GM12864 (cell line): Measurements from ENCODE around the gene MPP1.
"Not testable (repeated sequence)": the region's sequence is repeated elsewhere in the genome, so short reads cannot be mapped to it uniquely, and the experiment has no call there.

Experiments used
- DNase-seq: peaks from one replicate; pipeline ENCODE4 v3.0.0-alpha.2; 2011; ENCODE audit warnings: low read depth
- H3K4me3 ChIP-seq: 2 replicates; pipeline ENCODE4 v1.5.1; 2011; ENCODE audit warnings: mild to moderate bottlenecking, low read depth, low read length, control low read depth
- CTCF ChIP-seq: IDR thresholded peaks from 2 replicates; pipeline ENCODE4 v1.5.1; 2011; ENCODE audit warnings: low read depth, mild to moderate bottlenecking, moderate library complexity, low read length, control low read depth, inconsistent platforms; ENCODE audit errors: missing control alignments

Gene MPP1

GRCh38 chrX:154829926-154830442 is 24.7 kb upstream of the MPP1 start:
- TF ChIP-seq CTCF = peak; percentile 6
- H3K4me3 ChIP-seq = no peak overlapping the region
- no peak for DNase-seq

DNA sequence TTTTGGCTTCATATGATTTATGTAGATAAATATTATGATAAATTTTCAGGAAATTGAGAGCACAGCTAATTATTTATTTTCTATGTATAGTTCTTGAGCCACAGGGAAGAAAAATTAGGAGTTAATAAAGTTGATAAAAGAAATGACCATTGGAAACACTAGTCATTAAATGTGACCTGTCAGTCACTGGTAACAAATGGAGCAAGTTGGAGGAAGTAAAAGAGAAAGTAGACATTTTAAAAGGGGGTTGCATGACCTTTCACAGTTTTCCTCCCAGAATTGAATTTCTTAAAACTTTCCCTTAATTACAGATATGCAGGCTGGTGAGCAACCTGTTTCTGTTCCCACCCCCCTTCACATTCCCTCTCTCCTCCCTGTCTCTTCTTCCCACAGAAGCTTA is 23.8 kb upstream of the MPP1 start:
- no peak overlapping the region for H3K4me3 ChIP-seq
- no peak for TF ChIP-seq CTCF
- DNase-seq = no peak

GRCh38 chrX:154828016-154828408 is 22.7 kb upstream of the MPP1 start:
- TF ChIP-seq CTCF = no peak
- DNase-seq = no peak
- no peak overlapping the region for H3K4me3 ChIP-seq

GRCh38 chrX:154827194-154828015 is 22.1 kb upstream of the MPP1 start:
- H3K4me3 ChIP-seq = no peak overlapping the region; the same call in 1 of the 2 replicates
- DNase-seq = peak; percentile 49
- TF ChIP-seq CTCF = no peak

DNA sequence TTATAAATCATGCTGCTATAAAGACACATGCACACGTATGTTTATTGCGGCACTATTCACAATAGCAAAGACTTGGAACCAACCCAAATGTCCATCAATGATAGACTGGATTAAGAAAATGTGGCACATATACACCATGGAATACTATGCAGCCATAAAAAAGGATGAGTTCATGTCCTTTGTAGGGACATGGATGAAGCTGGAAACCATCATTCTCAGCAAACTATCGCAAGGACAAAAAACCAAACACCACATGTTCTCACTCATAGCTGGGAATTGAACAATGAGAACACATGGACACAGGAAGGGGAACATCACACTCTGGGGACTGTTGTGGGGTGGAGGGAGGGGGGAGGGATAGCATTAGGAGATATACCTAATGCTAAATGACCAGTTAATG is 20.3 kb upstream of the MPP1 start:
- H3K4me3 ChIP-seq, DNase-seq: not testable (repeated sequence)

GRCh38 chrX:154824638-154825037 is 19.4 kb upstream of the MPP1 start:
- TF ChIP-seq CTCF = no peak
- no peak for DNase-seq
- no peak overlapping the region for H3K4me3 ChIP-seq

DNA sequence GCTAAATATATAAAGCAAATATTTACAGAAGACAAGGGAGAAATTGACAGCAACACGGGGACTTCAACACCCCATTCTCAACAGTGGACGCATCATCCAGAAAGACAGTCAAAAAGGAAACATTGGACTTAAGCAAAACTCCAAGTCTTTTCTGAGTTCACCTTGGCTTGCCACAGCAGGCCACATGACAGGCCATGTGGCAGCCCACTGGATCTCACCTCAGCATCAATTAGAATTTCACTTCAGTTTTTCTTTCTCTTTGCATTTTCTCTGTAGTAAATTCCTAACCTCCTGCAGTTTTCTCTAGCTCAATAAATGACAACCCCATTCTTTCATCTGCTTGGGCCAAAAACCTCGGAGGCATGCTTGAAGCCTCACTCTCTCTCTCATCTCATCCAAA is 16.7 kb upstream of the MPP1 start:
- no peak for DNase-seq
- H3K4me3 ChIP-seq = no peak overlapping the region
- no peak for TF ChIP-seq CTCF
